BJ (cell line): ENCODE measurements around the gene MAN2A1. TPM values are rescaled to one million over a fixed set of nuclear protein-coding genes. Genes with fewer than 3 reads are reported as not detected.
A peak's percentile ranks its signal among the peaks of the same experiment; 100 is the strongest.

Source experiments
- CTCF ChIA-PET: fragments of 350-600 bp; formaldehyde crosslinking; extraction: SDS; loops from one replicate; lab custom pipeline; 2021; ENCODE audit warnings: antibody characterized with exemption, inconsistent platforms; lab: Yijun Ruan, JAX
- POLR2A ChIA-PET: fragments of 300-600 bp; sonication (Branson Sonifier 250); formaldehyde crosslinking; extraction: SDS; loops from one replicate; lab custom pipeline; 2021; ENCODE audit warnings: antibody characterized with exemption; lab: Charles Lee
- DNase-seq: peaks from one replicate; pipeline ENCODE4 v3.0.0-alpha.2; 2011; ENCODE audit warnings: low read depth
- H3K27me3 ChIP-seq: 2 replicates; pipeline ENCODE4 v1.6.0; 2011; ENCODE audit warnings: low read length; ENCODE audit not compliant: control insufficient read depth, insufficient read depth
- H3K36me3 ChIP-seq: 2 replicates; pipeline ENCODE4 v1.5.1; 2011; ENCODE audit warnings: low read length; ENCODE audit not compliant: control insufficient read depth, insufficient read depth
- H3K4me3 ChIP-seq: 2 replicates; pipeline ENCODE4 v1.5.1; 2011; ENCODE audit warnings: low read depth, mild to moderate bottlenecking, control low read depth, low read length
- polyA plus RNA-seq: library from polyadenylated mRNA; depleted of rRNA; stranded (reverse); fragments of >200 nt; gene quantifications from 2 replicates; pipeline ENCODE4 v1.2.3, GENCODE V29; 2011
- TF ChIP-seq, protein P1 (sequence below): IDR thresholded peaks from 2 replicates; pipeline ENCODE4 v1.5.1; 2011; ENCODE audit warnings: low read depth, mild to moderate bottlenecking, control low read depth, inconsistent platforms, low read length, moderate library complexity; ENCODE audit not compliant: insufficient read depth

Gene MAN2A1
- polyA plus RNA-seq, 1 experiment: 18.4 TPM

DNA sequence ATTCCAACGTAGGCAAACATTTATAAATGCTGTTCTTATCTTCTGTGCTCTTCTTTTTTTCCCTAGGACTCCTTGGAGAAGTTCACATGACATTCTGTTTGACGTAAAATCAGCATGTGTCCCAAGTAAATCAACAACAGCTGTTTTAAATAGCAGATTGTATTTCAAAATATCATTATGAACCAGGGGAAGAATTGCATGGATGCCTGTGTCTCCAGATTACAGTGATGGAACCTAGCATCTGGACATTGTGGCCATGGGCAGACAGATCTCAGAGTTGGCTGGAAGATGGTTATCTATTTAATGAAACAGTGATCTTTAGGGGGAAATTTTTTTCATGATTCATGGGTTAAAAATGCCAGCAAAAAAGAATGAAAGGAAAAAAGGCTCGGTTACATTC, 222.0 kb downstream of the MAN2A1 start:
- POLR2A ChIA-PET: no interaction called here
- Histone ChIP-seq H3K36me3 (no peaks in the 10 kb centered on the region), H3K4me3 (no peak overlapping the region), H3K27me3 (no peaks in the 10 kb centered on the region)
- CTCF ChIA-PET: interaction anchor here (0.7 kb wide), 1 partner anchor 230 kb away, joined by 3 read pairs; no protein-coding TSS in a partner anchor
- DNase-seq: peak; percentile 80
- TF ChIP-seq, protein P1, sequence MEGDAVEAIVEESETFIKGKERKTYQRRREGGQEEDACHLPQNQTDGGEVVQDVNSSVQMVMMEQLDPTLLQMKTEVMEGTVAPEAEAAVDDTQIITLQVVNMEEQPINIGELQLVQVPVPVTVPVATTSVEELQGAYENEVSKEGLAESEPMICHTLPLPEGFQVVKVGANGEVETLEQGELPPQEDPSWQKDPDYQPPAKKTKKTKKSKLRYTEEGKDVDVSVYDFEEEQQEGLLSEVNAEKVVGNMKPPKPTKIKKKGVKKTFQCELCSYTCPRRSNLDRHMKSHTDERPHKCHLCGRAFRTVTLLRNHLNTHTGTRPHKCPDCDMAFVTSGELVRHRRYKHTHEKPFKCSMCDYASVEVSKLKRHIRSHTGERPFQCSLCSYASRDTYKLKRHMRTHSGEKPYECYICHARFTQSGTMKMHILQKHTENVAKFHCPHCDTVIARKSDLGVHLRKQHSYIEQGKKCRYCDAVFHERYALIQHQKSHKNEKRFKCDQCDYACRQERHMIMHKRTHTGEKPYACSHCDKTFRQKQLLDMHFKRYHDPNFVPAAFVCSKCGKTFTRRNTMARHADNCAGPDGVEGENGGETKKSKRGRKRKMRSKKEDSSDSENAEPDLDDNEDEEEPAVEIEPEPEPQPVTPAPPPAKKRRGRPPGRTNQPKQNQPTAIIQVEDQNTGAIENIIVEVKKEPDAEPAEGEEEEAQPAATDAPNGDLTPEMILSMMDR: no peak

DNA sequence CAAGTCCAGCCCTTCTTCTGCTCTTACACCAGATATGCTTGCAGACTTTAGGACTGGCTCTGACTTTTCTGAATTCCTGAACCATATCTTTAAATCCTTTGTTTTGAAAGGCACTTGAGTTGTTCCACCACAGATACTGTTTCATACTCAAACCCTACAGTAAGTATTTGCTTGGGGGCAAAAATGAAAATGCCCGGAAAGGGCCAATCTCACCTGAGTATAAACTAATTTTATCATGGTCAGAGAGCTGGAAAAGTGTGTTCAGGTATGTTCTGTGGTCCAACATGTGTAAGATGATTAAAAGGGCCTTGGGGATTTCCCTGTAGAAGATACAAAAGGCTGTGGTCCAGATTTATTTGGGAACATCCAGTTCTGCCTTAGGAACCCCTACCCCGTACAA, 225.2 kb downstream of the MAN2A1 start:
- Histone ChIP-seq H3K27me3 (no peaks in the 10 kb centered on the region), H3K36me3 (no peaks in the 10 kb centered on the region), H3K4me3 (no peak overlapping the region)
- TF ChIP-seq, protein P1: no peak
- DNase-seq: no peak
- CTCF ChIA-PET: interaction anchor here (1.7 kb wide), 1 partner anchor 37 kb away, joined by 4 read pairs; no protein-coding TSS in a partner anchor
- POLR2A ChIA-PET: no interaction called here

DNA sequence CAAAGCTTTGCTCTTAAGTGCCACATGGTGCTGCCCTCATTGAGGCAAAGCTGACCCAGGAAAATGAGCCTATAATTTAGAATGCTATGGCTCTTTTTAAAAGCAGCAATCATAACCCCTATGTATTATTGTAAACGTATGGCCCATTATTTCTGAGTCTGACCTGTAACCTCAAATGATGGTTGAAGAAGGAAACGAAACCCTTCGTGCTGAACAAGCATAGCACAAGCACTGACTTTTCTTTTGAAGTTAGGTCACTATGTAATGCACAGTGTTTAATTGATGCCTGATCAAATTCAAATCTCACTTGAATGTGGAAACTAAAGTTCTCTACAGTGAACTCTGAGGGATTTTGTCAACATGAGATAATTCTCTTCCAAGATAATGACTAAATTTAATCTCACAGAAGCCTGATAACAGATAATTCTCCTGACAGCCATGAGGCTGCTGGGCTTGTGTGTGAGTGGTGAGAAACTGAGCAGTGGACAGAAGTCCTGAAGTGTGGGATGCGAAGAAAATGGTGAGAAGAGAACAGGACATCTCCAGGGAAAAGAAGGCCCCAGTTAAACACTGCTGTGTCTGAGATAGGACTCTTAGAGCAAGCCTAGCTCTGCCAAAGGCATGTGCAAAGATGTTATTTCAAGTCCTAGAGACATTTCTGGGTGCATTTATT, 226.9 kb downstream of the MAN2A1 start:
- TF ChIP-seq, protein P1: no peak
- POLR2A ChIA-PET: no interaction called here
- H3K4me3 ChIP-seq: no peak overlapping the region

More for the DNA sequence above, 226.9 kb downstream of the MAN2A1 start:
- no peak for DNase-seq
- no peaks in the 10 kb centered on the region for H3K27me3 ChIP-seq
- H3K36me3 ChIP-seq: no peaks in the 10 kb centered on the region
- CTCF ChIA-PET: interaction anchor here (1.7 kb wide), 1 partner anchor 39 kb away, joined by 4 read pairs; no protein-coding TSS in a partner anchor
